ENCODE results near the gene SCAPER. TPM values are rescaled to one million over a fixed set of nuclear protein-coding genes. Genes with fewer than 3 reads are reported as not detected.
"Not testable (repeated sequence)": the region's sequence is repeated elsewhere in the genome, so short reads cannot be mapped to it uniquely, and the experiment has no call there.

The SCAPER gene
- total RNA-seq, 1 donor from 2014 or later = 5.3 TPM

DNA sequence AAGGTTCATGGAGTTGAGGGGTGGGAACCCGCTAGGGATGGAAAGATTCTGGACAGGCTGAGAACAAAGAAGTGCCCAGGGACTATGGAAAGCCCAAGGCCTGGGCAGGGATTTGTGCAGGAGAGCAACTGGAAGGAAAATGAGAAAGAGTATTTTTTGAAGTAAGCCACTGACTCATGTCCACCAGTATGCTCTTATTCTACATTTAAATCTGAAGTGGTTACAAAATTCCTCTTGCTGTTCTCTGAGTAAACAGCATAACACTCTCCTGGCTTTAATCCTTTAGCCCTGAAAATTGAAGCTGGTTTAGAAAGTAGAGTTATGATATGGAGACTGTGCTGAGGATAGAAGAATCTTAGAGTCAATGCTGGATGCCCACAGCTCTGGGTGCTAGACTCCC lies 403.4 kb downstream of the SCAPER start:
- DNase-seq (ENCODE audit: low read depth in 2 of 2) = no peak

DNA sequence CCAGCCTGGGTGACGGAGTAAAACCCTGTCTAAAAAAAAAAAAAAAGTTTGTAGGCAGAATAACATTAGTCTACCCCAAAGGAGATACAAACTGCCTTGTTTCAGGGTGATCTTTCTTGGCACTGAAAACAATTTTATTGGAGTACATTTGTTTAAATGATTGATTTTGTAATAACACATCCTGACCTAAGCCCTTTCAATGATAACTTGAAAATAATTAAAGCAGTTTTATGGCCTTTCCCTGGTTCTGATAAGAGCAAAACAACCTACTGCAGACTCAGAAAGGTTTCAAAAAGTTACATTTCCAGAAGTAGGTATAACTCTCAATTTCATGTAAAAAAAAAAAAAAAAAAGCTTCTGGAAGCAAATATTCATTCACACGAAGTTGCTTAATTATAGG lies 404.1 kb downstream of the SCAPER start:
- DNase-seq (ENCODE audit: low read depth in 2 of 2) = no peak

GRCh38 chr15:76495487-76495886 lies 409.7 kb downstream of the SCAPER start:
- DNase-seq (ENCODE audit: low read depth in 2 of 2) = no peak

DNA sequence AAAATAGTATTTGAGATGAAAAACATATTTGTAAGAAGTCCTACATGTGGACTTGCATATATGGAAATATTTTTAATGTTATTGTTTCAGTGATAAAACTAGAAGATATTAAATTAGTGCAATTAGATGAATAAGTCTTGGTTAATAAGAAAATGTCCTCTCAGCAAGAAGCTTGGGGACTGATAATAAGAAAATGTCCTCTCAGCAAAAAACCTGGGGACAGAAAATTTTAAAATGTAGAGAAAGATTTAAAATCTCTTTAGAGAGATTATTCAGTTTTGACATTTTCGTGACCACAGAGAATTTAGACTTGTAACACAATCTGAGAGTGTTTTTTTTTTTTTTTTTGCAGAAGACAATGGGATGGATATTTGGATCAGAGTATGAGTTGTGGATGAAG lies 412.6 kb downstream of the SCAPER start:
- DNase-seq (ENCODE audit: low read depth in 2 of 2) = no peak

DNA sequence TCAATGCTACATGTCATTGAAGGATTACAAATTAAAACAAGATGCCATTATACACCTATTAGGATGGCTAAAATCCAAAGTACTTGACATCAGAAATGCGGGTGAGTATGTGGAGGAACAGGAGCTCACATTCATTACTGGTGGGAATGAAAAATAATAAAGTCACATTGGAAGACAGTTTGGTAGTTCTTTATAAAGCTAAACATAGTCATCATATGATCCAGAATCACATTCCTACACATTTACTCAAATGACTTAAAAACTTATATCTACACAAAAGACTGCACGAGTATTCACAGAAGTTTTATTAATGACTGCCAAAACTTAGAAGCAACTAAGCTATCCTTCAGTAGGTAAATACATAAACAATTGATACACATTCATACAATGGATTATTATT lies 421.4 kb downstream of the SCAPER start:
- no peak for DNase-seq (ENCODE audit: low read depth in 2 of 2)

GRCh38 chr15:76483018-76483417 lies 422.1 kb downstream of the SCAPER start:
- no peak for DNase-seq (ENCODE audit: low read depth in 2 of 2)

GRCh38 chr15:76480267-76480666 lies 424.9 kb downstream of the SCAPER start:
- no peak for DNase-seq (ENCODE audit: low read depth in 2 of 2)

GRCh38 chr15:76470691-76471090 lies 434.4 kb downstream of the SCAPER start:
- no peak for DNase-seq (ENCODE audit: low read depth in 2 of 2)

- DNase-seq (ENCODE audit: low read depth in 2 of 2) = no peak
Observed at GRCh38 chr15:76468722-76469121, 436.4 kb downstream of the SCAPER start.

GRCh38 chr15:76467136-76467535 lies 438.0 kb downstream of the SCAPER start:
- no peak for DNase-seq (ENCODE audit: low read depth in 2 of 2)

DNA sequence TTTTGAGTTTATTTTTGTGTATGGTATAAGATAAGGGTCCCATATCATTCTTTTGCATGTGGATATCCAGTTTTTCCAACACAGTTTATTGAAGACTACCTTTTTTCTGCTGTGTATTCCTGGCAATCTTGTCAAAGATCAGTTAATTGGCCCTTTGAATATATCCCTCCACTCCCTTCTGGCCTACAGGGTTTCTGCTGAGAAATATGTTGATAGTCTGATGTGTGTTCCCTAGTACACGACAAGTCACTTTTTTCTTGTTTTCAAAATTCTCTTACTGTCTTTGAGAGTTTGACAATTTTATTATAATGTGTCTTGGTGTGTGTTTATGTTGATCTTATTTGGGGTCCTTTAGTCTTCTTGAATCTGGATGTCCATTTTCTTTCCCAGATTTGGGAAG lies 439.4 kb downstream of the SCAPER start:
- no peak for DNase-seq (ENCODE audit: low read depth in 2 of 2)

DNA sequence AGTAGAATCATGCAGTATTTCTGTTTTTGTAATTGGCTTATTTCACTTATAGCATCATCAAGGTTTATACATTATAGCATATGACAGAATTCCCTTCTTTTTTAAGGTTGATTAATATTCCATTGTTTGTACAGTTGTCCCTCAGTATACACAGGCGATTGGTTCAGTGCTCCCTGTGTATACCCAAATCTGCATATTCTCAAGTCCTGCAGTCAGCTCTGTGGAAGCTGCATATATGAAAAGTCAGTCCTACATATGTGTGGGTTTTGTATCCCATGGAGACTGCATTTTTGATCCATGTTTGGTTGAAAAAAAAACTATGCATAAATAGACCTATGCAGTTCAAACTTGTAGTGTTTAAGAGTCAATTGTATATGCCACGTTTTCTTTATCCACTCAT lies 440.9 kb downstream of the SCAPER start:
- no peak for DNase-seq (ENCODE audit: low read depth in 2 of 2)

GRCh38 chr15:76460871-76461270 lies 444.3 kb downstream of the SCAPER start:
- no peak for DNase-seq (ENCODE audit: low read depth in 2 of 2)

GRCh38 chr15:76460347-76460746 lies 444.8 kb downstream of the SCAPER start:
- DNase-seq (ENCODE audit: low read depth in 2 of 2) = no peak

- DNase-seq (ENCODE audit: low read depth in 2 of 2) = no peak
Observed at GRCh38 chr15:76451540-76451939, 453.6 kb downstream of the SCAPER start.

DNA sequence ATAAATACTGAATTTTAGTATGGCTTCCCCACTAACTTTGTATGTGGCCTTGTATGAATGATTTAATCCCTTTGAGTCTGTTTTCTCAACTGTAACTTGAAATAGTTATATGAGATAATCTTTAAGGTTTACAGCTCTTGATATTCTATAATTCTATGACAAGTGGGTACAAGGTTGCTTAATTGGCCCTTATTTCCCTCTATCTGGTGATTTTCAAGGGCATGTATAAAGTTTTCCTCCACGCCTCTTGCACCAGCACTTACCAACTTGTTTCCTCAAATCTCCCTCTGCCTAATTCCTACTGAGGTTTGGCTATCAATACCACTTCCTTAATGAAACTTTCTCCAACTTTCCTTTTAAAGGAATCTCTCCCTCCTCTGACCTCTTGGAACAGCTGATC lies 455.7 kb downstream of the SCAPER start:
- DNase-seq (ENCODE audit: low read depth in 2 of 2) = no peak

DNA sequence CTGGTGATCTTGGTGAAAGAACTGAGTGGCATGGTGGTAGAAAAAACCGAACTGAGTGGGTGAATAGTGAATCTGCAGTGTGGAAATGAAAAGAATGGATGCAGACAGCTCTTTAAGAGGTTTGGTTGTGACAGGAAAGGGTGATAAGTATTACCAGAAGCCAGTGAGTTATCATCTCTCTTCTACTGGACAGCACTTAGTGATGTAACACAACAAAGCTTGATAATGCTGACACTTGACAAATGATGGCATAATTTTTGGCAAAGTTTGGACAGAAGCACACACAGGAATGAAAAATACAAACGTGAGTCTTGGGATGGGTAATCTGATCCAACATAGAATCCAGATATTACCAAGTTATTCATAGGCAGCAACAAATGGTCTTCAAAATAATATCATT lies 456.4 kb downstream of the SCAPER start:
- DNase-seq (ENCODE audit: low read depth in 2 of 2) = no peak

DNA sequence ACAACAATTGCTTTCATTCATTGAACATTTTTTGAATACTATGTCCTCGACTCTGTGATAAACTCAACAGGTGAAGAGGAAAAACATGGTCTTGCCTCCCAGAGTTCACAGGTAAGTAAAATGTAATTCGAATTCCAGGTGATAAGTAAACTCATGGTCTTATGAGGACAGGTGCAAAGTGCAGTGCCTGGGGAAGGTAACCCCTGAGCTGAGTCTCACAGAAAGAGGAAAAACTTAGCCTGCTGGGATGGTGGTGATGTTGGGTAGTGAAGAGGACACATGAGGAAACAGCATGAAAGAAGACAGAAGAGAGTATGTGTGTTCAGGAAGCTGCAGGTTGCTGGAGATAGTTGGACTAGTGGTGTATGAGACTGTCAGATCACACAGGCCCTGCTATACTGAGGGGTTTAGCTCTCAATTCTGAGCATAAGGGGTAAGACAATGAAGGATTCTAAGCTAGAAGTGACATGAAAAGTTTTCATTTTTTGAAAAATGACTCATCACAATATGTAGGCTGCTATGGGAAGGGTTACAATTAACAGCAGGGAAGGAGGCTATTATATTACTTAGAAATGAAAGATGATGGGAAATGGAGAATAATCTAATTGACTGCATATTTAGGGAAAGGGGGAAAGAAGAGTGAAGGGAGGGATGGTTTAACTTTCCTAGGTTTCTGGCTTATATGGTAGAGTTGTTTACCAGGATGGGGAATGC lies 457.3 kb downstream of the SCAPER start:
- no peak for DNase-seq (ENCODE audit: low read depth in 2 of 2)

DNA sequence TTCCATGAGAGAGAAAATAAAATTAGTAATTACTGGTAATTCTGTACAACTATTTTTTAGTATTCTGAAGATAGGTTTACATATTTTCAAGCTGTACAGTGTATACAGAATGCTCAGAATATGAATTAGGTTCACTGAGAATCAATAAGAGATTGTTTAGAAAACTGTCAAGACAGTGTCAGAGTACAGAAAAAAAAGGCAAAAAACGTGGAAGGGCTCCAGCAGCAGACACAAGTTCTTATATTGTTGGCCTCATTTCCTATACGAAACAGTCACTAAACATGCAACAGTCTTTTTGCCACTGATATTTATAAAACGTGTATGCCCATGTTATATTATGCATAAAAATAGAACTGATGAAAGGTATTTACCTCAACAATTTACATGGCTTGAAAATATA lies 464.7 kb downstream of the SCAPER start:
- DNase-seq (ENCODE audit: low read depth in 2 of 2) = no peak

DNA sequence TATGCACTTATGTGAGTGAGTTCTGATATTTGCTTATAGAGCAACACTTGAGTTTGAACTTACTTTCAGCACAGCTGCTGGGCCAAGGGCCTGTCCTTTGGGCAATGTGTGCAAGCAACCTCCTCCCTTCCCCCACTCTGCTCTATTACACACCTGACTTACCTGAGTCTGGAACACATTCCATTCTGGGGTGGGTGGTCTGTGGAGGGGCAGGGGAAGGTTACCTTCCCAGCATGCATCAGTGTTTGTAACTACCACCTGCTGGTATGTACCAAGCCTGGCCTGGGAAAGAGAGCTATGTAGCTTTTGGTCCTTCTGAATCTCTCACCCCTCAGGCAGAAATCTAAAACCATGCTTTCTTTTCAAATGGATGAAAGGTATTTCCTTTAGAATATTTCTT lies 465.6 kb downstream of the SCAPER start:
- DNase-seq (ENCODE audit: low read depth in 2 of 2) = no peak

DNA sequence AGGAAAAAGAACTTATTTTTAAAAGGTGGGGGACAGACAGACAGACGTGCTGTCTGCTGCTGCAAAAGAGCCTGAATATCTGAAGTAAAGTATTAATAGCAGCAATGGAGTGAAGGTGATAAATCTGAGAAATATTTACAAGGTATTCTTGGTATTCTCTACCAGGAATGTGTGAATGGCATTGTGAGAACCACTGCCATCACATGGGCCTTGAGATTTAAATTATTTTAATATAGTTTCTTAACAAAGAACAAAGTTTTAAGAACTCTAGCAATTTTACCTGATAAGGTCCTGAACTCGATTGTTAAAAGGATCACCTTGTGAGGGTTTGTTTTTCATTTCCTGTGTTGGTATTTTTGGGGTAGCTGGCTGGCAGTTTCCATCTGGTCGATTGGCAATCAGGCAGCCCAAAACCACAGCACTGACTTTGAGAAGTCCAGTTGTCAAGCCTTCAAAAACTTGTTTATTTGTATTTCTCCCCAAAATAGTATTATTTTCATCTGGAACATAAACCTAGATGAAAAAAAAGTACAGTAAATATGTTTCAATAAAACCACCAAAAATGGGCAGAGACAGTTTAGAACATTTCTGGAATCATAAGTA lies 471.2 kb downstream of the SCAPER start:
- DNase-seq (ENCODE audit: low read depth in 2 of 2) = no peak

- not testable (repeated sequence) for DNase-seq (ENCODE audit: low read depth in 2 of 2)
Observed at GRCh38 chr15:76433036-76433435, 472.1 kb downstream of the SCAPER start.

- no peak for DNase-seq (ENCODE audit: low read depth in 2 of 2)
Observed at GRCh38 chr15:76432604-76433003, 472.5 kb downstream of the SCAPER start.

DNA sequence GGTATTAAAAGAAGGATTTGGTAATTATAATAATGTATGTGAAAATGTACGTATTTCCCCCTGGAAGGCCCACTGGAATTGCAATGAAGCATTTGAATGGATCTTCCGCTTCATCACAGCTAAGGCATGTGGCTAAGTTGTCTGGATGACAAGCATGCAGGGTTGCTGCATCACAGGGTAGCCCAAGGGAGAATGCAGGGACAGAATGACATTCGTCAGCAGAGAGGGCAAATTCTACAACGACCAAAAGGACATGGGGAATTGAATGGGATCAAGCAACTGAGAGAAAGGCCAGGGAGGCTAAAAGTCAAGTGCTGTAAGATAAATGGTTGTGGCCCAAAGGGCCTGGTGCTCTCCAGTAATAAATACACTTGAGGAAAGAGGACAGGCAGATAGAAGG lies 473.2 kb downstream of the SCAPER start:
- no peak for DNase-seq (ENCODE audit: low read depth in 2 of 2)

Data from dermis microvascular lymphatic vessel endothelial cell (primary cell).